Central memory CD4-positive, alpha-beta T cell (primary cell): Measurements from ENCODE around the gene TNFSF13.

Experiments used
- DNase-seq: peaks from one replicate; pipeline ENCODE4 v3.0.0; 2022

Gene TNFSF13

GRCh38 chr17:7576432-7576937 lies 17.9 kb downstream of the TNFSF13 start:
- DNase-seq: no peak

GRCh38 chr17:7577327-7578199 lies 19.0 kb downstream of the TNFSF13 start:
- DNase-seq: no peak

GRCh38 chr17:7579001-7579833 lies 20.7 kb downstream of the TNFSF13 start, which contains the start of gene CD68:
CD68 (plus strand) TSS chr17:7579638; CDS start chr17:7579678, 40 bp downstream.
- peak; percentile 34 for DNase-seq

GRCh38 chr17:7579834-7580603 lies 21.5 kb downstream of the TNFSF13 start:
- DNase-seq: no peak

GRCh38 chr17:7580604-7581575 lies 22.3 kb downstream of the TNFSF13 start:
- no peak for DNase-seq

GRCh38 chr17:7582396-7583252 lies 24.1 kb downstream of the TNFSF13 start:
- no peak for DNase-seq

- peak; percentile 96 for DNase-seq
Measured at GRCh38 chr17:7583253-7584109, 24.9 kb downstream of the TNFSF13 start, which contains the start of gene MPDU1. MPDU1 (plus strand) TSS chr17:7583852; CDS start chr17:7583863, 11 bp downstream.

GRCh38 chr17:7586673-7587419 lies 28.3 kb downstream of the TNFSF13 start:
- DNase-seq: no peak

GRCh38 chr17:7587420-7588151 lies 29.0 kb downstream of the TNFSF13 start:
- DNase-seq: no peak

GRCh38 chr17:7588553-7589203 lies 30.1 kb downstream of the TNFSF13 start:
- no peak for DNase-seq

GRCh38 chr17:7589204-7589868 lies 30.8 kb downstream of the TNFSF13 start:
- peak; percentile 51 for DNase-seq

GRCh38 chr17:7589891-7590691 lies 31.5 kb downstream of the TNFSF13 start, which contains the start of gene SOX15:
SOX15 (minus strand) TSS chr17:7590094; CDS start chr17:7589676, 418 bp downstream.
- DNase-seq: no peak

- DNase-seq: no peak
Measured at GRCh38 chr17:7590743-7591142, 32.2 kb downstream of the TNFSF13 start.

- no peak for DNase-seq
Measured at GRCh38 chr17:7591596-7591995, 33.0 kb downstream of the TNFSF13 start.

- no peak for DNase-seq
Measured at GRCh38 chr17:7592422-7593021, 34.0 kb downstream of the TNFSF13 start.
